NCI-H2227 (cell line): ENCODE results near the gene CENPF.
A peak's percentile ranks its signal among the peaks of the same experiment; 100 is the strongest.

ENCODE experiments used
- DNase-seq: peaks from one replicate; lab custom pipeline; 2025; ENCODE audit not compliant: unreplicated experiment; lab: John Stamatoyannopoulos, UW

The CENPF gene

GRCh38 chr1:214615109-214615508, 12.1 kb downstream of the CENPF start:
- no peak for DNase-seq

DNA sequence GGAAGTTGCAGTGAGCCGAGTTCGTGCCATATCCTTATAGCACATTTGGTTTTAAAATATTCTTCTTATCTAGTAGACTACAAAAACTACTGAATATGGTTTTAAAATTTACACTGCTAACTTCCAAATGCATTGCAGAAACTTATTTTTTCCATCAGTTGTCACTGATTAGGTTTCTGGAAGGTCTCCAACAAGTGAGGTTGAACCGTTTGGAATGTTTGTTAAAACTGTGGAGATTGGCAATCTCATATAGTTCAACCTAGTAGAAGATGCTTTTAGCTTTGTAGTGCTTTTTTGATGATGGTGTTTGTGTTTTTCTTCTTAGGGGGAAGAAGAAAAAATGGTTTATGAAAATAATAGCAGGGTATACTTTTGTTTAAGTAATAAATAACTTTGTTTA, 12.9 kb downstream of the CENPF start:
- DNase-seq = no peak

DNA sequence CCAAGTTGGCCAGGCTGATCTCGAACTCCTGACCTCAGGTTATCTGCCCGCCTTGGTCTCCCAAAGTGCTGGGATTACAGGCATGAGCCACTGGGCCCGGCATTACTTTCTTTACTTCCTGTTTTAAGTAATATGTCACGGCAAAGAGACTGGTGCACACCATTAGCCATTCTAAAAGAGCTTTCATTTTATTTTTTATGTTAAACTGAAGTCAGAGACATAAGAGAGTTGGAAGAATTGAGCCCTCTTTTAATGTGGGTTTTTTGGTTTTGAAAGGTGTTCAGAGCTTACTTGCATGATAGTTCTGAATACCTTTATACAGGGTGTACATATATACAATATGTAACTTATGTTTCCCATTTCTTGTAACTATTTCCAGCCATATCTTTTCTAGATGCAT, 14.3 kb downstream of the CENPF start:
- DNase-seq = no peak

DNA sequence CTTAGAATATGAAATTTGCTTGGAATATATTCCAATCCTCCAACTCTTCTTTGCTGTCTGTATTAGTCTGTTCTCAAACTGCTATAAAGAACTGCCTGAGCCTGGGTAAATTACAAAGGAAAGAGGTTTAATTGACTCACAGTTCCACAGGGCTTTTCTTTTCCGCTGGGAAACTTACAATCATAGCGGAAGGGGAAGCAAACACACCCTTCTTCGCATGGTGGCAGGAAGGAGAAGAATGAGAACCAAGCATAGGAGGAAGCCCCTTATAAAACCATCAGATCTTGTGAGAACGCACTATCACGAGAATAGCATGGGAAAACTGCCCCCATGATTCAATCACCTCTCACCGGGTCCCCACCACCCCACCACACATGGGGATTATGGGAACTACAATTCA, 14.8 kb downstream of the CENPF start:
- no peak for DNase-seq

DNA sequence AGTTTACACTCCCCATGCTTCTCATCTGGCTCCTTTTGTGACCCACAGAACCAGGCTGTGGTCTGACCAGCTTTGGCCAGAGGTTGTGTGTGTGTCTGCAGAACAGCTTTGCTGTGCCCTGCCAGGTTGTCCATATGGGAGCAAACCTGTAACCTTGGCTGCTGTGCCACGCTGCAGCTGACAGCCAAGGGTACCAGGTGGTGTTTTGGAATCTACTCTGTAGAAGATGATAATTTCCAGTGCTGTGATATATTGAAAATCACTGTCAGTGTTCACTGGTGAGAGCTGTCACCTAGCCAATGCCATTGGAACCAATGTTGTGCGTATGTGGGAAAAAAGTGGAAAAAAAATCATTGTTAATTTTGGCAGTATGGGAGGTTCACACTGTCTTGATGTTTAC, 18.2 kb downstream of the CENPF start:
- no peak for DNase-seq

GRCh38 chr1:214623430-214623829, 20.4 kb downstream of the CENPF start:
- no peak for DNase-seq

DNA sequence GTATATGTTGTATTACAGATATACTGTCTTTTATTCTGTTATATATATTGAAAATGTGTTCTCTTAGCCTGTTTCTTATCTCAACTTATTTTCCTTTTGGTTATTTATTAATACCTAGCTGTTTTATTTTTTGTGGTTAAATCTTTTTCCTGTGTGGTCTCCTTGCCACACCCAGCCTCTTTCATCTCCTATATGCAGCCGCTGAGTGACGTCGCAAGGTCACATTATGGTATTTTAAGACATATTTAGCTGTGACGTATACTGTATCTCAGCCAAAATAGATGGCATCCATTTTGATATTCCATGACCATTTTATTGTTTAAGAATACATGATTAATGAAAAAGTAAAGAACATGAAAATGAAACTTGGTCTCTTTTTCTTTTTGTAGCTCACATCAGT, 29.1 kb downstream of the CENPF start:
- DNase-seq = no peak

DNA sequence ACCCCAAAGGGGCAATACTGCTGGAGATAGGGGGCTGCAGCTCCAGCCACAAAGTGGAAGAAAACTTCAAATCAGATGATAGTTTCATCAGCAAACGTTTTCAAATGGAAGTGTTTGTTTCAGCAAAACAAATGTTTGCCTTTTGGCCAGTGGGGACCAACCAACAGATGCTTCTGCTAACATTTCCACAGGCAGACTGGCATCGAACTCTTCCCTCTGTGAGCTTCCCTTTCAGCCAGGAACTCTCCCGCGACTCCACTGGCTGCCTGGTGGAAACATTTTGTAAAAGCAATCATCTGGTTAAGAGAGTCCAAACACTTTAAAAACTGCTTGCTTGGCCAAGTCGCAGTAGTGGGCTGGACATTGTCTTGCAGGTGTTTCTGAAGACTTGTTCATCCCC, 30.7 kb downstream of the CENPF start:
- no peak for DNase-seq

- DNase-seq = no peak
Measured at GRCh38 chr1:214634267-214634666, 31.3 kb downstream of the CENPF start.

DNA sequence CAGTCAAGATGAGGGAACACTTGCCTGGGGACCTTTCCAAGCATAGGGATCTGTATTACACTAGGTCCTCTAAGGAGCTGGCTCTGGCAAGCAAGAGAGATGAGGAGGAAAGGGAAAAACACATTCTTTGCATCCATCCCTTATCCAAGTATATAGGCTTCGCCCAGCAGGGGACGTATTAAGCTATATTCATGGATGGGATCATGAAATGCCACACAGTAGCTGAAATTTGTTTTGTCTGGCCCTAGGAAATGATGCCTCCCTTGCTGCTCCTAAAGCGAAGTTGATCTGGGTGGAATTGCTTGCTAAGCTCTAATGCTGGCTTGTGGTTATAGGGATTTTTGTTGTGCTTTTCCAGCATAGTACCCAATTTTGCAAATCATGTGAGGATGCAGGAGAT, 32.1 kb downstream of the CENPF start:
- no peak for DNase-seq

GRCh38 chr1:214635506-214635905, 32.5 kb downstream of the CENPF start:
- DNase-seq = no peak

- no peak for DNase-seq
Measured at GRCh38 chr1:214636436-214636835, 33.4 kb downstream of the CENPF start.

GRCh38 chr1:214637125-214637524, 34.1 kb downstream of the CENPF start:
- DNase-seq = no peak

DNA sequence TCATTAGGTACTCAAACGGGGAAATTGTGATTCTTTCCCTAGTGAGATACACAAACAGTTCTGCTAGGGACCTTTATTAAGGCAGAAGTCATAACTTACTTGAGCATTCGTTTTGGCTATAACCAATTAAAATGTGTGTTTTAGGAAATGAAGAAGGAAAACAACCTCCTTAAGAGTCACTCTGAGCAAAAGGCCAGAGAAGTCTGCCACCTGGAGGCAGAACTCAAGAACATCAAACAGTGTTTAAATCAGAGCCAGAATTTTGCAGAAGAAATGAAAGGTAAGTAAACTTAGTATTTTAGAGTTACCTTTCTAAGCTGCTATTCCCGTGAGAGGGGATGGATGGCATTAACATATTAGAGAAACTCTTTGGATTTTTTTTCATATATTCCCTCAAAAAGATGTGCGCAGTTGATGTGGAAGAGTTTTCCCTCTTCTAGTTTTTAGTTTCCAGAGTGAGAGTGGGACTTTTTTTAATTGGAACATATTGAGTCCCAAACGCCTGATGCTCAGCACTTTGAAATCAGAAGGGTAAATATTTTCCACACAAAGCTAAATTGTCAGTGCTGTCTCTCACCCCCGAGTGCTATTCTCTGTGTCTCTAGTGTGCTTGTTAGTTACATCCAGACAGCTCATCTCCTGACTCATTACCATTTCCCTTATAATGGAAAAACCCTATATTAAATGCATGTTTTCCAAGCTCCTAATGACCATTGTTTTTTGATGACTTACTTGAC, 34.9 kb downstream of the CENPF start:
- peak; percentile 30 for DNase-seq

- DNase-seq = no peak
Measured at GRCh38 chr1:214638459-214638807, 35.4 kb downstream of the CENPF start.

- DNase-seq = no peak
Measured at GRCh38 chr1:214638997-214639396, 36.0 kb downstream of the CENPF start.

DNA sequence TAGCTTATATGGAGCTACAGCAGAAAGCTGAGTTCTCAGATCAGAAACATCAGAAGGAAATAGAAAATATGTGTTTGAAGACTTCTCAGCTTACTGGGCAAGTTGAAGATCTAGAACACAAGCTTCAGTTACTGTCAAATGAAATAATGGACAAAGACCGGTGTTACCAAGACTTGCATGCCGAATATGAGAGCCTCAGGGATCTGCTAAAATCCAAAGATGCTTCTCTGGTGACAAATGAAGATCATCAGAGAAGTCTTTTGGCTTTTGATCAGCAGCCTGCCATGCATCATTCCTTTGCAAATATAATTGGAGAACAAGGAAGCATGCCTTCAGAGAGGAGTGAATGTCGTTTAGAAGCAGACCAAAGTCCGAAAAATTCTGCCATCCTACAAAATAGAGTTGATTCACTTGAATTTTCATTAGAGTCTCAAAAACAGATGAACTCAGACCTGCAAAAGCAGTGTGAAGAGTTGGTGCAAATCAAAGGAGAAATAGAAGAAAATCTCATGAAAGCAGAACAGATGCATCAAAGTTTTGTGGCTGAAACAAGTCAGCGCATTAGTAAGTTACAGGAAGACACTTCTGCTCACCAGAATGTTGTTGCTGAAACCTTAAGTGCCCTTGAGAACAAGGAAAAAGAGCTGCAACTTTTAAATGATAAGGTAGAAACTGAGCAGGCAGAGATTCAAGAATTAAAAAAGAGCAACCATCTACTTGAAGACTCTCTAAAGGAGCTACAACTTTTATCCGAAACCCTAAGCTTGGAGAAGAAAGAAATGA, 37.6 kb downstream of the CENPF start:
- DNase-seq = no peak

DNA sequence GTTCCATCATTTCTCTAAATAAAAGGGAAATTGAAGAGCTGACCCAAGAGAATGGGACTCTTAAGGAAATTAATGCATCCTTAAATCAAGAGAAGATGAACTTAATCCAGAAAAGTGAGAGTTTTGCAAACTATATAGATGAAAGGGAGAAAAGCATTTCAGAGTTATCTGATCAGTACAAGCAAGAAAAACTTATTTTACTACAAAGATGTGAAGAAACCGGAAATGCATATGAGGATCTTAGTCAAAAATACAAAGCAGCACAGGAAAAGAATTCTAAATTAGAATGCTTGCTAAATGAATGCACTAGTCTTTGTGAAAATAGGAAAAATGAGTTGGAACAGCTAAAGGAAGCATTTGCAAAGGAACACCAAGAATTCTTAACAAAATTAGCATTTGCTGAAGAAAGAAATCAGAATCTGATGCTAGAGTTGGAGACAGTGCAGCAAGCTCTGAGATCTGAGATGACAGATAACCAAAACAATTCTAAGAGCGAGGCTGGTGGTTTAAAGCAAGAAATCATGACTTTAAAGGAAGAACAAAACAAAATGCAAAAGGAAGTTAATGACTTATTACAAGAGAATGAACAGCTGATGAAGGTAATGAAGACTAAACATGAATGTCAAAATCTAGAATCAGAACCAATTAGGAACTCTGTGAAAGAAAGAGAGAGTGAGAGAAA, 38.4 kb downstream of the CENPF start:
- DNase-seq = no peak

GRCh38 chr1:214643030-214643429, 40.0 kb downstream of the CENPF start:
- DNase-seq = no peak

DNA sequence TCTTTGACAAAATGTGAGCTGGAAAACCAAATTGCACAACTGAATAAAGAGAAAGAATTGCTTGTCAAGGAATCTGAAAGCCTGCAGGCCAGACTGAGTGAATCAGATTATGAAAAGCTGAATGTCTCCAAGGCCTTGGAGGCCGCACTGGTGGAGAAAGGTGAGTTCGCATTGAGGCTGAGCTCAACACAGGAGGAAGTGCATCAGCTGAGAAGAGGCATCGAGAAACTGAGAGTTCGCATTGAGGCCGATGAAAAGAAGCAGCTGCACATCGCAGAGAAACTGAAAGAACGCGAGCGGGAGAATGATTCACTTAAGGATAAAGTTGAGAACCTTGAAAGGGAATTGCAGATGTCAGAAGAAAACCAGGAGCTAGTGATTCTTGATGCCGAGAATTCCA, 42.7 kb downstream of the CENPF start:
- DNase-seq = no peak

GRCh38 chr1:214648801-214649200, 45.8 kb downstream of the CENPF start:
- DNase-seq = no peak

GRCh38 chr1:214649607-214650006, 46.6 kb downstream of the CENPF start:
- DNase-seq = no peak
